ENCODE measurements around the gene DYSF.

The DYSF gene

GRCh38 chr2:71691747-71692441 lies 238.5 kb downstream of the DYSF start:
- DNase-seq (ENCODE audit: low read depth in 2 of 2) = no peak

DNA sequence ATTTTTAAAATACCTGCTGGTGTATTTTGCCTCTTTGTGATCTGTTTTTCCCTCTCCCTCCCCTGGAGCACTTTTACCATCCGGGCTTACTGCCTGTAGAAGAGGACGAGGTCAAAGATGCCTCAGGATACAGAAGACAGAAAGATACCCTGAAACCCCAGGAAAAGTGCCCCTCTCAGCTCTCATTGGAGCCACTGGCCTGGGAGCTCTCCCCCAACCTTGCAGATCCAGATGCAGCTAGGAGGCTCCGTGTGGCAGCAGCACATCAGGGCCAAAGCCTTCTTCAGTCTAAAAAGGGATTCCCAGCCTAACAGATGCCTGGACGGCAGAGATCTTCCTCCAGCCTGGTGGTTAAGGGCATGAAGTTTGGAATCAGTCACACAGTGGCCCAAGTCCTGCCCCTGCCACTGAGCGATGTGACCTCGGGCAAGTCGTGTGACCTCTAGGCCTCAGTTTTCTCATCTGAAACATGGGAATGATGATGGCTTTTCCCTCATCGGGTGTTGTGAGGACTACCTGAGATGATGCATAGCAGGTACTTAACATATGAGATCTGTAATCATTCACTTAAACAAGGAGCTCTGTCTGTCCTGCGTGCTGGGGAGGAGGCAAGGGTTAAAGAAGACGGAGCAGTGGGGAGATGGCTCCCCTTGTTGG lies 239.4 kb downstream of the DYSF start:
- no peak for DNase-seq (ENCODE audit: low read depth in 2 of 2)

DNA sequence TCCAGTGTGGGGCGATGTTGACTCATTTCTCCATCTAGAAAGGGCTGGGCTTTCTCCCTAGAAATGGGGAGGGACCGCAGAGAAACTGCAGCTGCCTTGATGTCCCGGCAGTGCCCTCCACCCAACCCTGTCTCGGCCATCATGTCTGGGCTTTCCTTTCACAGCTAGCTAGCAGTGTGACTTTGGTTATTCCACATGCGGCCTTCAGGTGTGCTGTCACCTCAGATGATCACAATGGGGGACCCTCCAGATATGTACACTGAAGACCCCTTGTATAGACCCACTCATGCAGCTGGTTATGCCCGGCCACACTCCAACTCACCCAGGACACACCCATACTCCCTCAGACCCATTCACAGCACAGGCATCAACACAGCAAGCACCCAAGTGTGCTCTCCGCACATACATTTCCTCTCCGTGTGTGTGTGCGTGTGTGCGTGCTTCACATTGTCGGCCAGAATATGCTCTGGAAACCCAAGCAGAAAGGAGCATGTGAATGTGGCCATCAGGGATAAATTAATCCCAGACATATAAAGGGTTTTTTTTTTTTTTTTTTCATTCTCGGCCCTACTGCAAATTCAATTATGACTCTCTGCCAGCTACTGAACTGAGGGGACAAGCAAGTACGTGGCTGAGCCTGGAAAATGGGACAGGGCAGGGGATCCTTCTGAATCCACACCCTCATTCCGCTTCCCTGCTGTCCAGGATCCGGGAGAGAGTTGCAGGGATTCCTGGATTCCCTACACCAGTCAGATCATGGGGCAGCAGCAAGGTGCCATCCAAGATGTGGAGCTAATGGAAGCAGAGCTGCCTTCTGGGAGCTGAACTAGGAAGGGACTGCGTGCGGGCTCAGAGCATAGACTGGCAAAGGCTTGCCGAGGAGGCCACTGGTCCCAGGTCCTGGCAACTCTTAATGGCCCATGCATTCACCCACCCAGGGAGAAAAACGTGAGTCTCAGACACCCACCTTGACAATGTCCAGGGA lies 240.2 kb downstream of the DYSF start:
- no peak for DNase-seq (ENCODE audit: low read depth in 2 of 2)

- DNase-seq (ENCODE audit: low read depth in 2 of 2) = no peak
Measured at GRCh38 chr2:71694501-71695234, 241.3 kb downstream of the DYSF start.

DNA sequence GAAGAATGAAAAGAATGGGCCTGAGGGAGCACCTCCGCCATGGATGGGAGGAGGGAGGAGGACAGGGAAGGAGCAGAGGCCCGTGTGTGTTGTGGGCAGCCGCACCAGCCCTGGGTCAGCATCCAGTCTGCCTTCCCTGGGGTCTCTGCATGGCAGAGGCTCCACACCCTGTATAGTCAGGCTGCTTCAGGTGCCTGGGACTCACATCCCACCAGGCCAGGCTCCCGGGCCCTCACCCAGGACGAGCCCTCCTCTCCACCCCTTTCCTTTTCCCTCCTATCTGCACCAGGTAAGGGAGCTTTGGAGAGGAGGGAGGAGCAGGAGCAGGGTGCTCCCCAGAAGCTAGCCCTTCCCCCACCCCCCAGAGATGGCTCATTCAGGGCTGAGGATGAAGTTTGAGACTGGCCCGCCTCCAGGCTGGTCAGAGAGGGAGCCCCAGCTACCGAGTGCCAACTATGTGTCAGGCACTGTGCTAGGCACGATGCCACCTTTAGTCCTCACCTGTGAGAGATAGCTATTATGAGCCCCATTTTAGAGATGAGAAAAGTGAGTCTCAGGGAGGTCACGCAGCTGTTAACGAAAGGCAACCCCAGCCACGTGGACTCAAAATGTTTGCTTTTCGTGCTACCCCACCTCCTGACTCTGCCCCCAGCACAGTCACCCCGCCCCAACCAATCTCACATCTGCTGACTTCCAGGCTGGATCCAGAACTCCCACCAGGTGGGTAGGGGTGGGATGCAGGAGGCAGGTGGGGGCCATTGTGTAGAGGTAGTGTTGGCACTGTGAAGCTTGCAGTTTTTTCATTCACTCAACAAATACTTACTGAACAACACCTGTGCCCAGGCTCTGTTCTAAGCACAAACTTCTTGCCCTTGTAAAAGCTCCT lies 242.1 kb downstream of the DYSF start:
- no peak for DNase-seq (ENCODE audit: low read depth in 2 of 2)

GRCh38 chr2:71696381-71696780 lies 243.0 kb downstream of the DYSF start:
- no peak for DNase-seq (ENCODE audit: low read depth in 2 of 2)

- DNase-seq (ENCODE audit: low read depth in 2 of 2) = no peak
Measured at GRCh38 chr2:71697106-71698004, 244.0 kb downstream of the DYSF start.

DNA sequence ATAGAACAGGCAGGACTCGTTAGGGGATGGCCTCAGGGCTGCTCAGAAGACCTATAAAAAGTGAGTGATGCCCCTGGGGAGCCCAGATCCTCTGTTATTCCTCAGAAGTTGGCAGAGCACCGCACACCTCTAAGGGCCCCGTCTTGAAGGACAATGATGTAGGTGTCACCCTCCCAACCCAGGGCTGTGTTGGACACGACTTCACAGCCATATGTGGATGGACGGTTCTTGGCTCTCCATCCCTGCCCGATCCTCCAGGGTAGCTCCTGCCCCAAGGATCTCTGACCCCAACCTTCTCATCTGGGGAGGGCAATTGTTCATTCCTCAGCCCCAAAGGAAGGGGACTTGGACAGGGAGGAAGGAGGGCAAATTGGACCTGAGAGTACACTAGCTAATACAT lies 246.1 kb downstream of the DYSF start:
- no peak for DNase-seq (ENCODE audit: low read depth in 2 of 2)

- no peak for DNase-seq (ENCODE audit: low read depth in 2 of 2)
Measured at GRCh38 chr2:71700041-71700657, 246.8 kb downstream of the DYSF start.

DNA sequence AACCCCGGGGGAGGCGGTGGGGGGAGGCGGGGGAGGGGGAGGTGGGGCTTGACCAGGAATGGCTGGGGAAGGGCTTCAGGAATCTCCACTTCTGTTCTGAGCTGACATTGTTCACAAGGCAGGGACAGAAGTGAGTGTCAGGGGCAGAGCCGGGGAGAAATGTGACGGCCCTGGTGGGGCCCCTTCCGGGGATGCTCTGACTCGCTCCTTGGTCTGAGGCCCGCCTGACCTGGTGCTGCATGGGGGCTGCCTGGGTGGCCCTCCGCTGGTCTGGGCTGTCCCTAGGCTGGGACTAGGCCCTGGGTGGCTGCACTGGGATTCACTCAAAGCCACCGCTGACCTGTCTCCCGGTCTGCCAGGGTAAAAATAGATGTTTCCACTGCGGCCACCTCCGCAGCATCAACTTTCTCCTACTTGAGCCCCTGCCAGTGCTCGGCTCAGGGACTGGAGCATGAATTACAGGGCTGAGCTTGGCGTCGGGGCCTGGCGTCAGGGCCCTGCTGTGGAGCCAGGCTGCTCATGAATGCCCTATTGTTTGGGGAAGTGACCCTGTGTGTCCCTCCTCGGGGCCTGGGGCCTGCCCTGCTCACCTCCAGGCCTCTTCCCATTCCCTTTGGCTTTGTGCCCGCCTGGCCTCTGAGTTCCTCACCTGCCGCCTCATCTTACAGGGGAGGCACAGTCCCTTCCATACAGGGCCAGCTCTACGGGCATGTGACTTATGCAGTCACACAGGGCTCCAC lies 247.5 kb downstream of the DYSF start:
- no peak for DNase-seq (ENCODE audit: low read depth in 2 of 2)

- no peak for DNase-seq (ENCODE audit: low read depth in 2 of 2)
Measured at GRCh38 chr2:71702071-71702970, 249.0 kb downstream of the DYSF start.

DNA sequence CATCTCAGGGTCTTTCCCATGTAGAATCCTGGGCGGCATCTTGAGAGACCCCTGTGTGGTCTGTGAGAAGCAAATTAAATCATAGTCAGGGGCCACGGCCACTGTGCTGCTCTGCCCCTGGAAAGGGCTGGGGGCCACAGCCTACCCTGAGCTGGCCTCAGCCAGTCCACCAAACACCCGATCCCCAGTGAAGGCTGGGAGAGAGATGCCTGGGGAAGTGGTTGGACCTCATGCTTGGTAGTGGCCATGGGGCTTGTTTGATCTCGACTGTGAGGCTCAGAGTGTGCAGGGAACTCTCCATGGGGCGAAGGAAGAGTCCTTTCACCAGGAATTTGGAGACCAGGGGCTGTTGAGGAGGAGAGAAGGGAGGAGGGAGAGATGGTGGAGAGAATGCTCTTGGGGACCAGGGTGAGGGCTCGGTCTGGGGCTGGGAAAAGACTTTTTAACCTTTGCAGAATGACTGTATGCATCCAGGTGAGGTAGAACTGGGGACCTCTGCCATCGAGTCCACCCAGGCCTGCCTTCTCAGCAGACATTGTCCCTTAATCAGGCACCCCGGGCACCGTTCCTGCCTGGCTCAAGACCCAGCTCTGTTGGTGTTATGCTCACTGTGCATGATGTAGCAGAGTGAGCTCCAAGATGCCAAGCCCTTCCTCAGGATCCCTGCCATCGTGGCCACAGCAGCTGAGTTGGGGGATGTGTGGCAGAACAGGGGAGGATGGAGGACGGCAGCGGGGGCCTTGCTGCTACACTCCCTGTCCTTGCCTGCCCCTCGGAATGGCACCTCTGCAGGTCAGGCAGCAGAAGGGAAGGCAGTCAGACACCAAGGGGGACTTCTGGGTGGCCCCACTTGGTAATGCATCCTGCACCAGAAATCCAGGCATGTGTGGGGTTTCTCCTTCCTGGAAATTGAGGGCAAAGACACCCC lies 249.9 kb downstream of the DYSF start:
- no peak for DNase-seq (ENCODE audit: low read depth in 2 of 2)

DNA sequence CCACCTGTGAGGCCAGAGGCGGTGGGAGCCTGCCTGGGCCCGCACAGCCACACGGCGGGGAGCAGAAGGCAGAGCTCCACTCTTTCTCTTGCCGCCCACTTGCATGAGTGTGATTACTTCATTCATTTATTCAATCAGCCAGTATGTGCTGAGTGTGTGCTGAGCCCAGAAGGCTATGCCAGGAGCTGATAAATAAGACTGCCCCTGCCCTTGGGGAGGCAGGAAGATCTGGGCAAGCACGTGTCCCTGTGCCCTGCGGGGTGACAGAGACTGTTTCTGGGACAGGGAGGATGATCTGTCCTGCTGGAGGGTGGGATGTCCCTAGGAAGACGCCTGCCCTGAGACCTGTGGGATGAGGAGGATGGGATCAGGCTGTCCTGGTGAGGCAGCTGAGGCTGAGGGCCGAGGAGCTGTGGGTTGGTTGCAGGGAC lies 250.8 kb downstream of the DYSF start:
- no peak for DNase-seq (ENCODE audit: low read depth in 2 of 2)

GRCh38 chr2:71704688-71705087 lies 251.3 kb downstream of the DYSF start:
- DNase-seq (ENCODE audit: low read depth in 2 of 2) = no peak

DNA sequence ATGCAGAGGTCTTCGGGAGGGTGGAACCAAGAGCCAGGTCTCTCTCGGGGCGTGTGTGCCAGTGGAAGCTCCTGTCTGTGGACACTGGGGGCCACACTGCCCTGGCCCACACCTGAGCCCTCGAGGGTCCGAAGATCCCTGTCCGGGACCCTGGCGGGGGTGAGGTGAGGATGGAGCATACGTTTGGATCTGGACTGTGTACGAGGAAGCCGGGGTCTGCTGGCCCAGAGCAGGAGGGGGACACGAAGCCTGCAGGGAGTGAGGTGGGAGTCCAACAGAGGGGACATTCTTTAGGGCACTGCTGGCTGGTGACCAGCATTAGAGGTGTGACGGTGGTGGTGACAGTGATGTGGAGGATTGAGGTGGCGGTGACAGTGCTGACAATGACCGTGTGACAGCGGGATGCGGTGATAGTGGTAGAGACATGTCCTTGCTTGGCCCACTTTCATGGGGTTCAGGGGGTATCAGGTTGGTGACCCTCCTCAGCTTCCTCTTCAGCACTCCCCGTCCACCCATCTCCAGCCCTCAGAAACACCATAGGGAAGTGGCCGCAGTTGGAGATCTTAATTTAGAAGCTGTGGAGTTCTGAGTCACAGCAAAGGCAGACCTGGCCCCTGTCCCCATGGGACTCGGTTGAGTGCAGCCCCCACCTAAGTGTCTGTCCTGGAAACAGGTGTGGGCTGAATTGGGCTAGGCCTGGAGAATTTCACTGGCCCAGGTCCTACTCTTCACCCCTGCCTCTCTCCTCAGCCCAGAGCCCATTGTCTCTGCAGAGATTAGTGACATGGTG lies 252.0 kb downstream of the DYSF start:
- DNase-seq (ENCODE audit: low read depth in 2 of 2) = no peak

GRCh38 chr2:71706121-71706520 lies 252.8 kb downstream of the DYSF start:
- DNase-seq (ENCODE audit: low read depth in 2 of 2) = no peak
